ENCODE measurements around the gene BCL3. TPM values are rescaled to one million over a fixed set of nuclear protein-coding genes. Genes with fewer than 3 reads are reported as not detected.
"Not testable (repeated sequence)": the region's sequence is repeated elsewhere in the genome, so short reads cannot be mapped to it uniquely, and the experiment has no call there.

Gene BCL3
- polyA plus RNA-seq, 1 donor, result 20.0 TPM

- DNase-seq, result not testable (repeated sequence)
Observed at GRCh38 chr19:44721369-44721768, 27.1 kb upstream of the BCL3 start.

GRCh38 chr19:44722131-44723121, 26.1 kb upstream of the BCL3 start:
- DNase-seq, result no peak

- no peak for DNase-seq
Observed at GRCh38 chr19:44723299-44723951, 25.1 kb upstream of the BCL3 start.

GRCh38 chr19:44723952-44724319, 24.6 kb upstream of the BCL3 start:
- peak; percentile 83 for DNase-seq

GRCh38 chr19:44725251-44725650, 23.3 kb upstream of the BCL3 start:
- DNase-seq, result no peak

- no peak for DNase-seq
Observed at GRCh38 chr19:44725684-44726083, 22.8 kb upstream of the BCL3 start.

- no peak for DNase-seq
Observed at GRCh38 chr19:44726465-44726864, 22.0 kb upstream of the BCL3 start.

GRCh38 chr19:44728178-44728577, 20.3 kb upstream of the BCL3 start:
- DNase-seq, result no peak

GRCh38 chr19:44729516-44730033, 18.9 kb upstream of the BCL3 start:
- DNase-seq, result no peak

GRCh38 chr19:44731081-44731480, 17.4 kb upstream of the BCL3 start:
- no peak for DNase-seq

- DNase-seq, result no peak
Observed at GRCh38 chr19:44731622-44732021, 16.9 kb upstream of the BCL3 start.

- no peak for DNase-seq
Observed at GRCh38 chr19:44732235-44733014, 16.1 kb upstream of the BCL3 start.

- DNase-seq, result no peak
Observed at GRCh38 chr19:44734357-44734756, 14.2 kb upstream of the BCL3 start.

- DNase-seq, result no peak
Observed at GRCh38 chr19:44735011-44735410, 13.5 kb upstream of the BCL3 start.

- DNase-seq, result no peak
Observed at GRCh38 chr19:44737238-44738071, 11.1 kb upstream of the BCL3 start.

GRCh38 chr19:44738136-44738535, 10.4 kb upstream of the BCL3 start:
- no peak for DNase-seq

GRCh38 chr19:44738603-44739558, 9.6 kb upstream of the BCL3 start:
- no peak for DNase-seq

GRCh38 chr19:44740351-44740824, 8.1 kb upstream of the BCL3 start:
- no peak for DNase-seq

- DNase-seq, result no peak
Observed at GRCh38 chr19:44741258-44741731, 7.2 kb upstream of the BCL3 start.

GRCh38 chr19:44741841-44742329, 6.6 kb upstream of the BCL3 start:
- DNase-seq, result peak; percentile 95

Measured in hindlimb muscle (tissue), 1 donor.